LNCaP clone FGC (cell line): ENCODE measurements around the gene HLA-G.
"Not testable (repeated sequence)": the region's sequence is repeated elsewhere in the genome, so short reads cannot be mapped to it uniquely, and the experiment has no call there.

Experiments used
- DNase-seq: peaks from one replicate; pipeline ENCODE4 v3.0.0-alpha.2; 2011; ENCODE audit warnings: low read depth
- H3K4me3 ChIP-seq: 2 replicates; pipeline ENCODE4 v1.5.1; 2011; ENCODE audit warnings: mild to moderate bottlenecking, low read depth, low read length, control low read depth
- CTCF ChIP-seq: IDR thresholded peaks from 2 replicates; pipeline ENCODE4 v1.5.1; 2012; ENCODE audit warnings: mild to moderate bottlenecking; ENCODE audit not compliant: control insufficient read depth, insufficient read depth; ENCODE audit errors: extremely low read depth

Gene HLA-G

GRCh38 chr6:29827579-29828470 is at the start of gene HLA-G:
Gene HLA-G, plus strand, starts transcription at chr6:29827825. Its CDS starts 20 bp downstream, at chr6:29827845.
- H3K4me3 ChIP-seq, result no peak within 1 kb of the TSS
- no peak for DNase-seq
- TF ChIP-seq CTCF, result no peak

DNA sequence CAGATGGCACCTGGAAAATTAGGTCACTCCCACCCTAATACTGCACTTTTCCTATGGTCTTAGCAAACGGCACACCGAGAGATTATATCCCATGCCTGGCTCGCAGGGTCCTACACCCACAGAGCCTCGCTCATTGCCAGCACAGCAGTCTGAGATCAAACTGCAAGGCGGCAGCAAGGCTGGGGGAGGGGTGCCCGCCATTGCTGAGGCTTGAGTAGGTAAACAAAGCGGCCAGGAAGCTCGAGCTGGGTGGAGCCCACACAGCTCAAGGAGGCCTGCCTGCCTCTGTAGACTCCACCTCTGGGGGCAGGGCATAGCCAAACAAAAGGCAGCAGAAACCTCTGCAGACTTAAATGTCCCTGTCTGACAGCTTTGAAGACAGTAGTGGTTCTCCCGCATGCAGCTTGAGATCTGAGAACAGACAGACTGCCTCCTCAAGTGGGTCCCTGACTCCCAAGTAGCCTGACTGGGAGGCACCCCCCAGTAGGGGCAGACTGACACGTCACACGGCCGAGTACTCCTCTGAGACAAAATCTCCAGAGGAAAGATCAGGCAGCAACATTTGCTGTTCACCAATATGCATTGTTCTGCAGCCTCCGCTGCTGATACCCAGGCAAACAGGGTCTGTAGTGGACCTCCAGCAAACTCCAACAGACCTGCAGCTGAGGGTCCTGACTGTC is 47.5 kb upstream of the HLA-G start:
- H3K4me3 ChIP-seq, DNase-seq: not testable (repeated sequence)

GRCh38 chr6:29789176-29789575 is 38.4 kb upstream of the HLA-G start:
- no peak for DNase-seq
- no peak for TF ChIP-seq CTCF

DNA sequence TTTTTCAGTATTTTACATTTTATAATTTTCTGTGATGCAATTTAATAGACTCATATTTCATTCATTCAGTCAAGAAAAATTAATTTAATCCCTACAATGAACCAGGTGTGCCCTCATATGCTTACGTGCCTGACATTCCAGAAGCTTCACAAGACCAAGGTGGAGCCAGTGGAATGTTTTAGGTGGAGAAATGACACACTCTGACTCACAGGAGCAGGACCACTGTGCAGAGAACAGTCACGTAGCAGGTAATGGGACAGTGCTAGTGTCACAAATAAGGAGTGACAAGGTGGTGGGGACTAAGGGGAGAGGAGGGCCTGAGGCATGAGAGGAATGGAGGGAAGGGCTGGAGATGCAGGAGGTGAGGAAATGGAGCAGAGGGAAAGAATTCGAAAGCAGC is 37.0 kb upstream of the HLA-G start:
- TF ChIP-seq CTCF, result no peak
- H3K4me3 ChIP-seq, result no peak overlapping the region
- no peak for DNase-seq

More at GRCh38 chr6:29789176-29789575, 38.4 kb upstream of the HLA-G start:
- H3K4me3 ChIP-seq, result no peak overlapping the region

DNA sequence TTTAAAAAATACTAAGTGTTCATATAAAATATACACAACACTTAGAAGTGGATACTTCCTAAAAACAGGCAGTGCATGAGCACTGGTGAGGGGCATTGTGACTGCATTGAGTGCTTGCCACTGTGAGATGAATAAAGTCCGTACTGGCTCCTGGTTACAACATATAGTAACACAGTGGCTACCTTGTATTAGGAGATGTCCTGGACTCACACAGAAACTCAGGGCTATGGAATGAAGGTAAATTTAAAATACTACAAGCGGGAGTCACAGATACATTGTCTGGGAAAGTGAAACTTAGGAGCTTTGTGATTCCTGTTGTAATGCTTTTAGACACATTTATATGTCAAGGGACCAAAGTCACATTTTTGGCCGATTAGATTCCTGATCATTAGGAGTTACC is 36.5 kb upstream of the HLA-G start:
- no peak for DNase-seq
- peak overlapping the region; percentile 58 for H3K4me3 ChIP-seq
- TF ChIP-seq CTCF, result no peak

DNA sequence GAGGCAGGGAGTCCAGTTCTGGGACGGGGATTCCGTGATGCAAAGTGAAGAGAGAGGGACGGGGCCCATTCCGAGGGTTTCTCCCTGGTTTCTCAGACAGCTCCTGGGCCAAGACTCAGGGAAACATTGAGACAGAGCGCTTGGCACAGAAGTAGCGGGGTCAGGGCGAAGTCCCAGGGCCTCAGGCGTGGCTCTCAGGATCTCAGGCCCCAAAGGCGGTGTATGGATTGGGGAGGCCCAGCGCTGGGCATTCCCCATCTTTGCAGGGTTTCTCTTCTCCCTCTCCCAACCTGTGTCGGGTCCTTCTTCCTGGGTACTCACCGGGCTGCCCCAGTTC is 35.9 kb upstream of the HLA-G start:
- no peak for DNase-seq

More for the DNA sequence above, 35.9 kb upstream of the HLA-G start:
- TF ChIP-seq CTCF, result no peak
- H3K4me3 ChIP-seq, result peak overlapping the region; percentile 58
